ENCODE results near the gene HMSD. TPM values are rescaled to one million over a fixed set of nuclear protein-coding genes. Genes with fewer than 3 reads are reported as not detected.
"Not testable (repeated sequence)": the region's sequence is repeated elsewhere in the genome, so short reads cannot be mapped to it uniquely, and the experiment has no call there.

HMSD gene
- total and polyA plus RNA-seq, 2 donors from 2014 or later = 1.4 TPM; not detected in 1

GRCh38 chr18:63928331-63928730 lies 20.8 kb upstream of the HMSD start:
- no peak for TF ChIP-seq CTCF (IDR thresholded peaks at IDR 0.05; ENCODE audit: borderline replicate concordance, extremely low read depth, insufficient read depth)
- Histone ChIP-seq H3K27me3 (ENCODE audit: control insufficient read depth, insufficient read depth, low read length) (no peaks in the 10 kb centered on the region), H3K36me3 (ENCODE audit: control insufficient read depth in 2 of 3, insufficient read depth in 3 of 3, low read length in 3 of 3) (no peaks in the 10 kb centered on the region), H3K4me3 (ENCODE audit: low read length in 3 of 3) (no peak overlapping the region), H3K9me3 (ENCODE audit: control insufficient read depth in 2 of 3, insufficient read depth in 1 of 3, low read length in 3 of 3) (no peaks in the 10 kb centered on the region), H3K27ac (ENCODE audit: low read depth in 2 of 2, low read length in 2 of 2) (no peak overlapping the region), H3K4me1 (ENCODE audit: control insufficient read depth in 2 of 3, insufficient read depth in 2 of 3, low read depth in 1 of 3, low read length in 3 of 3) (no peaks in the 10 kb centered on the region), H3K9ac (ENCODE audit: low read length in 3 of 3) (no peak overlapping the region)
- DNase-seq (no peak), FAIRE-seq (no peak)
- intact Hi-C loops (cut with DNase I) = no loop called here

- H3K27ac ChIP-seq (ENCODE audit: low read depth in 2 of 2, low read length in 2 of 2); H3K4me1 ChIP-seq (ENCODE audit: control insufficient read depth in 2 of 3, insufficient read depth in 2 of 3, low read depth in 1 of 3, low read length in 3 of 3); H3K36me3 ChIP-seq (ENCODE audit: control insufficient read depth in 2 of 3, insufficient read depth in 3 of 3, low read length in 3 of 3); H3K9me3 ChIP-seq (ENCODE audit: control insufficient read depth in 2 of 3, insufficient read depth in 1 of 3, low read length in 3 of 3); H3K4me3 ChIP-seq (ENCODE audit: low read length in 3 of 3); DNase-seq; intact Hi-C loops (cut with DNase I); H3K9ac ChIP-seq (ENCODE audit: low read length in 3 of 3); H3K27me3 ChIP-seq (ENCODE audit: control insufficient read depth, insufficient read depth, low read length): not testable (repeated sequence)
- peak; percentile 3 for FAIRE-seq
These were observed 19.7 kb upstream of the HMSD start for GRCh38 chr18:63929369-63929768.

GRCh38 chr18:63930773-63931354 lies 18.2 kb upstream of the HMSD start:
- H3K9me3 ChIP-seq (ENCODE audit: control insufficient read depth in 2 of 3, insufficient read depth in 1 of 3, low read length in 3 of 3) = no peaks in the 10 kb centered on the region
- no peak for TF ChIP-seq CTCF (IDR thresholded peaks at IDR 0.05; ENCODE audit: borderline replicate concordance, extremely low read depth, insufficient read depth)
- H3K9ac ChIP-seq (ENCODE audit: low read length in 3 of 3) = no peak overlapping the region
- no peak overlapping the region for H3K4me3 ChIP-seq (ENCODE audit: low read length in 3 of 3)
- H3K27ac ChIP-seq (ENCODE audit: low read depth in 2 of 2, low read length in 2 of 2) = no peak overlapping the region
- no peaks in the 10 kb centered on the region for H3K27me3 ChIP-seq (ENCODE audit: control insufficient read depth, insufficient read depth, low read length)
- no peak for DNase-seq
- intact Hi-C loops (cut with DNase I) = no loop called here
- FAIRE-seq = no peak
- H3K36me3 ChIP-seq (ENCODE audit: control insufficient read depth in 2 of 3, insufficient read depth in 3 of 3, low read length in 3 of 3) = no peaks in the 10 kb centered on the region
- no peaks in the 10 kb centered on the region for H3K4me1 ChIP-seq (ENCODE audit: control insufficient read depth in 2 of 3, insufficient read depth in 2 of 3, low read depth in 1 of 3, low read length in 3 of 3)

- intact Hi-C loops (cut with DNase I) = no loop called here
- Histone ChIP-seq H3K27ac (ENCODE audit: low read depth in 2 of 2, low read length in 2 of 2) (no peak overlapping the region), H3K9me3 (ENCODE audit: control insufficient read depth in 2 of 3, insufficient read depth in 1 of 3, low read length in 3 of 3) (no peaks in the 10 kb centered on the region), H3K27me3 (ENCODE audit: control insufficient read depth, insufficient read depth, low read length) (no peaks in the 10 kb centered on the region), H3K4me1 (ENCODE audit: control insufficient read depth in 2 of 3, insufficient read depth in 2 of 3, low read depth in 1 of 3, low read length in 3 of 3) (no peaks in the 10 kb centered on the region), H3K9ac (ENCODE audit: low read length in 3 of 3) (peak overlapping the region in 1 of 3 donors; percentile 47), H3K4me3 (ENCODE audit: low read length in 3 of 3) (peak overlapping the region; percentile 44 to 60 (median 50)), H3K36me3 (ENCODE audit: control insufficient read depth in 2 of 3, insufficient read depth in 3 of 3, low read length in 3 of 3) (no peaks in the 10 kb centered on the region)
- TF ChIP-seq CTCF (IDR thresholded peaks at IDR 0.05; ENCODE audit: borderline replicate concordance, extremely low read depth, insufficient read depth) = peak; percentile 52
- DNase-seq (peak; percentile 81 to 91 (median 83)), FAIRE-seq (no peak)
These were observed 12.8 kb upstream of the HMSD start for GRCh38 chr18:63936156-63936931.

Data from kidney (tissue), 14 donors.